GF-D8 (cell line): ENCODE data around the gene RERE.

Experiments used
- DNase-seq: peaks from one replicate; lab custom pipeline; 2025; lab: John Stamatoyannopoulos, UW

RERE gene

GRCh38 chr1:8541961-8542521, 275.4 kb downstream of the RERE start:
- DNase-seq = no peak

- no peak for DNase-seq
These were observed 276.5 kb downstream of the RERE start for GRCh38 chr1:8540971-8541370.

- DNase-seq = no peak
These were observed 277.0 kb downstream of the RERE start for GRCh38 chr1:8540261-8540941.

GRCh38 chr1:8539683-8540082, 277.8 kb downstream of the RERE start:
- DNase-seq = no peak

GRCh38 chr1:8538502-8538901, 278.9 kb downstream of the RERE start:
- DNase-seq = no peak

- DNase-seq = no peak
These were observed 279.4 kb downstream of the RERE start for GRCh38 chr1:8537991-8538390.

- no peak for DNase-seq
These were observed 280.9 kb downstream of the RERE start for GRCh38 chr1:8536515-8536914.

GRCh38 chr1:8533907-8534306, 283.5 kb downstream of the RERE start:
- no peak for DNase-seq

- DNase-seq = no peak
These were observed 284.3 kb downstream of the RERE start for GRCh38 chr1:8533124-8533523.

GRCh38 chr1:8529901-8530300, 287.5 kb downstream of the RERE start:
- no peak for DNase-seq

GRCh38 chr1:8527941-8528340, 289.5 kb downstream of the RERE start:
- peak; percentile 6 for DNase-seq

GRCh38 chr1:8525558-8526275, 291.7 kb downstream of the RERE start:
- DNase-seq = peak; percentile 97

- peak; percentile 23 for DNase-seq
These were observed 292.3 kb downstream of the RERE start for GRCh38 chr1:8525216-8525557.

GRCh38 chr1:8524627-8525157, 292.7 kb downstream of the RERE start:
- no peak for DNase-seq

GRCh38 chr1:8523666-8524206, 293.7 kb downstream of the RERE start:
- no peak for DNase-seq

GRCh38 chr1:8520483-8520966, 296.9 kb downstream of the RERE start:
- DNase-seq = peak; percentile 27

GRCh38 chr1:8519167-8519566, 298.3 kb downstream of the RERE start:
- DNase-seq = no peak

GRCh38 chr1:8518490-8518801, 299.0 kb downstream of the RERE start:
- DNase-seq = no peak

GRCh38 chr1:8517661-8518489, 299.6 kb downstream of the RERE start:
- DNase-seq = no peak

GRCh38 chr1:8516793-8517556, 300.5 kb downstream of the RERE start:
- DNase-seq = peak; percentile 76

GRCh38 chr1:8516278-8516777, 301.1 kb downstream of the RERE start:
- DNase-seq = no peak
